Measurements from ENCODE around the gene SLC5A5.

SLC5A5 gene

DNA sequence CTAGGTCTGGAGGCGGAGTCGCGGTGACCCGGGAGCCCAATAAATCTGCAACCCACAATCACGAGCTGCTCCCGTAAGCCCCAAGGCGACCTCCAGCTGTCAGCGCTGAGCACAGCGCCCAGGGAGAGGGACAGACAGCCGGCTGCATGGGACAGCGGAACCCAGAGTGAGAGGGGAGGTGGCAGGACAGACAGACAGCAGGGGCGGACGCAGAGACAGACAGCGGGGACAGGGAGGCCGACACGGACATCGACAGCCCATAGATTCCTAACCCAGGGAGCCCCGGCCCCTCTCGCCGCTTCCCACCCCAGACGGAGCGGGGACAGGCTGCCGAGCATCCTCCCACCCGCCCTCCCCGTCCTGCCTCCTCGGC is at the start of gene SLC5A5:
TSS of gene SLC5A5 (plus strand) at position 68 of the 373 bp plus-strand sequence. CDS start 375 bp downstream, outside the sequence.
- DNase-seq (ENCODE audit: low spot score): no peak
- no peak for FAIRE-seq

DNA sequence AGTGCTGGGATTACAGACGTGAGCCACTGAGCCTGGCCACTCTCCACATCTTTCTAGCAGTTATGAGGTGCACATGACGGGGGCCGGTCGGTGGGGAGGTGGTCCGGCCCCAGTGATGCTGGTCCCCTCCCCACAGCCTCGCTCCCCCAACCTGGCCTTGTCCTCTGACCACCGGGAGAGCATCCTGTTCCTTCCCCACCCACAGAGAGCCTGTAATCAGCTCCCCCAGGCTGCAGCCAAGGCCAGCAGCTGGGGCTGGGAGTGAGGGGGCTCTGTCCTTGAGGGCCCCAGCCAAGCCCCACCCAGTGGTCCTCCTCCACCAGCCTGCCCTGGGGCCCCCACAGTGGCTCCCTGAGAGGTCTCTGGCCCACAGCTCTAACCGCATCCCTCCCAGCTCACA is 47.4 kb upstream of the SLC5A5 start:
- DNase-seq (ENCODE audit: low spot score): no peak
- no peak for FAIRE-seq

DNA sequence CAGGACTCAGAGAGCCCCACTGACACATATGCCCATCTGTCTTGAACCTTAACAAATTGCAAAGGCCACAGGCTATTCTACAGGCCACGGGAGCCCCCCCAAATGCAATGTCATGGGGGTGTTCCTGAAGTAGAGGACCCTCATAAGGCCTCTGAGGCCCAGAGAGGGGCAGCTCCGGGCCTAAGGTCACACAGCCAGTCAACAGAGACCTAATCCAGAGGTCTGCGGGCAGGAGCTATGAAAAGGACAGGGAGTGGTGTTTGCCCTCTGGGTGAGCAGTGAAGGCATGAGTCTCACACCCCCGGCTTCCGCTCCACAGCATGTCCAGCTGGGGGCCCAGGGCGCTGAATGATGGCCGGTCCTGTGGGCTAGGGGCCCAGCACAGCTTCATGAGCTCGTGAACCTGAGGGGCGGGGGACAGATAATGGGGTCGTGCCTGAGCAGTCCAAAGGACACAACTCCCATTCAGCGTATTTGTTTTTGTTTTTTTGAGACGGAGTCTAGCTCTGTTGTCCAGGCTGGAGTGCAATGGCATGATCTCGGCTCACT is 45.2 kb upstream of the SLC5A5 start:
- DNase-seq (ENCODE audit: low spot score): no peak
- FAIRE-seq: no peak

DNA sequence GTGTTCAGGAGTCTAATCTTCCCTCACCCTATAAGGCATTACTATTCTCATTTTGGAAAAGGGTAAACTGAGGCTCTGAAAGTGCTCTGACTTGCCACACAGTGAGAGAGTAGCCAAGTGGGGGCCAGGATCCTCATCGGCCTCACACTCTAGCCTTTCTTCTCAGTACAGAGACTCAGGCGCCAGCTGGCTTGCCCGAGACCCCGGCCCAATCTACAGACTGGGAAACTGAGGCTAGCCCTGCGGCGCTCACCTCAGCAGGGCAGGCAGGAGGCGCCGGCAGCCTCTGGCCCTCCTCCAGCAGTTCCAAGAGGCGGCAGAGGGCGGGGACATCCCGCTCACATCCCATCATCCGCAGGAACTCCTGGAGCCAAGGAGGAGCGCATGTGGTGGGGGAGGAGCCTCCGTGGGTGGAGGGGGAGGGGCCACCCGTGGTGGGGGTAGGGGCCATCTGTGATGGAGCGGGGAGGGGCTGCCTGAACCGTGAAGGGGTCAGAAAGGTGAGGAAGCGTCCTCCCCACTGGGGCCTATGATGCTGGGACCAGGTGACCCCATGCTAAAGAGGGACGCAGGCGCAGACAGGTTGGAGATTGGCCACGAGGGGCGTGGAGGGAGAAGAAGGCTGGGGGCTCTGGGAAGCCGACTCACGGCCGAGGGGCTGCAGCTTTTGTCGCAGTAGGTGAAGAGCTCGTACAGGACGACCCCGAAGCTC is 41.7 kb upstream of the SLC5A5 start:
- FAIRE-seq: no peak
- DNase-seq (ENCODE audit: low spot score): no peak

DNA sequence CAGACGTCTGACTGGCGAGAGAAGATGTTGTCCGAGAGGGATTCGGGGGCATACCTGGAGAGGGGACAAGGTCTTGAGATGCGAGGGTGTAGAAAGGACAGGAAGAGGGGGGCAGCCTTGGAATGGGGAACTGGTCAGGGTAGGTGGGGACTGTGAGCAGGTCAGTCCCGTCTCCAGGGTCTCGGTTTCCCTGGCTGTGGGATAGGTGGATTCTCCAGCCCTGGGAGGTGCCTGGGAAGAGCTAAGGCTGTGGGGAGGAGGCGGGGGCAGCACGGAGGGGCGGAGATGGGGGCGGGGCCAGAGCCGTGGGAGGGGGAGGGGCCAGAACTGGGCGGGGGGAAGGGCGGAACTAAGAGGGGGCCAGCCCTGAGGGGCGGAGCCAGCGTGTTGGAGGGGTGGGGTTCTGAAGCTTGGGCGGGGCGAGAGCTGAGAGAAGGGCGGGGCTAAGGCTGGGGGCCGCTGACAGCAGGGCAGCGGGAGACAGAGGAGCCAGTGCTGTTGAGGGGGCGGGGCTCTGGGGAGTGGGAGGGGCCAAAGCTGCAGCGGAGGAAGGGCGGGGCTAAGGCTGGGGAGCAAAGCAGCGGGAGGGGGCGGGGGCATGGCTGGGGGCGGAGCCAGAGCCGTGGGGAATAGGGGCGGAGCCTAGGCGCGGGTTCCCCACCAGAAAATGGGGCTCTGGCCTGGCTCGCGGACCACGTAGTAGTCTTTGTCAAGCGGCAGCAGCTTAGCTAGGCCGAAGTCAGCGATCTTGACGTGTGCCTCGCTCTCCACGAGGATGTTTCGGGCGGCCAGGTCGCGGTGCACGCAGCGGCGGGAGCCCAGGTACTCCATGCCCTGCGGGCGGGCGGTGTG is 41.0 kb upstream of the SLC5A5 start:
- FAIRE-seq: no peak
- peak; percentile 37 for DNase-seq (ENCODE audit: low spot score)

DNA sequence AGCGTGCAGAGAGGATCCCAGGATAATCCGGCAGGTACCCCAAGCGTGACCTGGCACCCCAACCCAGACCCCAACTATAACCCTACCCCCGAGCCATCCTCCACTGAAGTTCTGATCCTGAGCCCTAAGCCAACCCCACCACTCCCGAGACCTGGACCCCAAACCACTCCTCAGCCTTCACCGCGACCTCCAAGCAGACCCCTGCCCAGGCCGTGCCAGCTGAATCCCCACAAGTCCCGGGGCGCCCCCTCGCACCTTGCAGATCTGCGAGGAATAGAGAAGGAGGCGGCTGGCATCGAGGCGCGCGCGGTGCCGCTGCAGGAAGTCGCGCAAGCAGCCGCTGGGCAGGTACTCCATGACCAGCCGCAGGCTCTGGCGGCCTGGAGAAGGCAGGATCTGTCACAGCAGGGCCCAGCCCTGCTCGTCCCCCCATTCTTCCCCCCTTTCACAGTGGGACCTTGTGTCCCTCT is 40.3 kb upstream of the SLC5A5 start:
- DNase-seq (ENCODE audit: low spot score) (no peak), FAIRE-seq (no peak)

DNA sequence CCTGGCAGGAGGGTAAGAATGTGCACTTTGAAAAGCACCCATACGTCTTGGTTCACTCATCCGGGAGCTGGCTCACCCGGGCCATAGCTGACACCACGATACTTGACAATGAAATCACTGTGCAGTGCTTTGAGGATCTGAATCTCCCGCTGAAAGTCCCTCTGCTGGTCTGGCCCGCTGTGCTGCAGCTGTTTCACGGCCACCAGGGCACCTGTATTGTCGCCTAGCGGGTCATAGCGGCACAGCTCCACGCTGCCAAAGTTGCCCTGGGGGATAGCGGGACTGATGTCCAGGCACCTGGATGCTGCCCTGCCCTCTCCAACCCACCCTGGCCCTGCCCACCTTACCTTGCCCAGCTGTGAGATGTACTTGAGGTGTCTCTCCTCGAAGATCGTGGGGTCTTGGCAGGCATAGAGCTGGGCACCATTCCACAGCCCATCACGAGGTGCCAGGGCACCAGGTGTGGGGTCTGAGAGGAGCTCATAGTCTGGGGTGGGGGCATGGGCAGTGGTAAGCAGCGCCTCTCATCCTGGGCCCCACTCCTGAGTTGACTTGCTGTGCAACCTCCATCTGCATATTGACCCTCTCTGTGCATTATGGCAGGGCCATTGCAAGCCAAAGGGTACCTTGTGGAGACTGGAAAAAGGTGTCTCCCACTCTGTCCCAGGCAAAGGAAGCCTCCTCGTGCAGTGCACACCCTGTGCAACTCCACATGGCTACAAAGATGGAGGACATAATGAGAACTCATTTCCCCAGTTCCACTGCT is 39.1 kb upstream of the SLC5A5 start:
- FAIRE-seq: no peak
- DNase-seq (ENCODE audit: low spot score): no peak

DNA sequence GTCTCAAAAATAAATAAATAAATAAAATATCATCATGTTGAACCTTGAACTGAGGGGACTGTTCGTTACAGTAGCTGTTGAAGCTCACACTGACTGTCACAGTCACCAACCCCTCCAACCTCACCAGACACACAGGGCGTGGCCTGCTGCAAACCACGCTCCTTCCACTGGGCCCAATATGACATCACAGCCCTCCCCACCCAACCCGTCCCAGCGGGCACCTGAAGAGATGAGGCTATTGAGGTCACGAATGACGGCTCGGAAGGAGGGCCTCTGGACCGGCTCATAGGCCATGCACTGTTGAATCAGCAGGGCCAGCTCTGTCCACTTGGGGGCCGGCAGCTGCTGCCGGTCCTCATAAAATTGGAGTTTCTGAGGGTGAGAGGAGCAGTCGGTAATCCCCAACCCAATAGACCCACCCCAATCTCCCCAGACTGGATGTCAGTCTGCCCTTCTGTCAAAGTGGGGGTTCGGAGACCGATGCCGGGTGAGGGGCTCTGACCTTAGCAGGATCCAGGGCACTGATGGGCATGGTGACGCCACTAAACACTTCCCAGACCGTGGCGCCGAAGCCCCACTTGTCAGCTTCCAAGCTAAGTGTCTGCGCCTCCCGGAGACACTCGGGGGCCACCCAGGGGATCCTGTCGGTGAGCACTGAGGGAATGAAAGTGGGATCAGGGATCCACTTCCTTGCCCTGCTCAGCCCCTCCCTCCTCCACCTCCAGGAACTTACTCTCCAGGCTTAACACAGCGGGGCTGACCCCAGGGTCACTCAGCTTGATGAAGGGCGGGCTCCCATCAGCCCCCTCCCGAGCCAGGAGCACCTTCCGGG is 37.2 kb upstream of the SLC5A5 start:
- FAIRE-seq: no peak
- no peak for DNase-seq (ENCODE audit: low spot score)

DNA sequence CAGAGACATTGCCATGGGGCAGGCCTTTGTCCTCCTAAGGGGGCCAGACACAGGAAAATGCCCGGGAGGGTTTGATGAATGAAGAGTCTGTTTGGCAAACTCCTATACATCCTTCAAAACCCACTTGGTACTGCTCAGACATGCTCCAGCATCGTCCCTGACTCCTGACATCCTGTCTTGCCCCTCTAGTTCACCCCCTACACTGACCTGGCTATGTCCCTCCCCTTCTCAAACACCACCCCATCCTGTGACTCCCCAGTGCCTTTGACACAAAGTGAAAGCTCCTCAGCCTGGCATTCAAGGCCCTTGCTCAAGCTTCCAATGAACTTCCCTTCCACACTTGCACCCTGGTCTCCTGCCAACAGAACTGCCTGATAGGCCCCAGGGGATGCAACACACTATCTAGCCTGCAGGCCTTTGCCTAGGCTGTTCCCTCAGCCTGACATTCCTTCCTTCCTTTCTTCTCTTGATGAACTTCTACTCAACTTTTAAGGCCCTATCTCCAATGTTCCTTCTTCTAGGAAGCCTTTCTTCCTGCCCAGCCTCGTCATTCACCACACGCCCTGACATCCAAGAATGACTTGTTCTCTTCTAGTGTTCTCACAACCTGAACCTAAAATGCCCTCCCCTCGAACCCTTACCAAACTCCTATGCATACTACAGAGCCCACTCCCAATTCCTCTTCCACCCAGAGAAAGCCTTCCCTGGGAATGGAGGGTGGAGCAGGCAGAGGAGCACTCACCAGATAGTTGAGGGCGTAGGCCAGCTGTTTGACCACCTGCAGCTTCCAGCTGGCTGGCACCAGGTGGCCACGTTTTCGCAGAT is 36.4 kb upstream of the SLC5A5 start:
- FAIRE-seq: no peak

DNA sequence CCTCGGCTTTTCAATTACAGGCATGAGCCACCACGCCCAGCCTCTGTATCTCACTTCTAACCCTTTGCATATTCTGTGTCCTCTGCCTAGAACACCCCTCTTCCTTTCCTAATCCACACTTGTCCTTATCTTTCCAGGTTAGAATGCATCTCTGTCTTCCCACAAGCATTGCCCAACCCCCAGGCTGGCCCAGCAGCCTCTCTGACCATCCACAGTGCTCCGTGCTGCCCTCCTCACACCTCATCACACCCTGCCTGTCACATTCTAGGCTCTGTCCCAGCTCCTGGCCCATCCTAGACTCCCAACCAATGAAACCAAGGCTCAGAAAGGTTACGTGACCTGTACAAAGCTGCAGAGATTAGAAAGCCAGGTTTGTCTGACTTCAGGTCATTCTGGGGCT is 35.2 kb upstream of the SLC5A5 start:
- no peak for FAIRE-seq
- no peak for DNase-seq (ENCODE audit: low spot score)

More for the DNA sequence above, 36.4 kb upstream of the SLC5A5 start:
- no peak for DNase-seq (ENCODE audit: low spot score)

DNA sequence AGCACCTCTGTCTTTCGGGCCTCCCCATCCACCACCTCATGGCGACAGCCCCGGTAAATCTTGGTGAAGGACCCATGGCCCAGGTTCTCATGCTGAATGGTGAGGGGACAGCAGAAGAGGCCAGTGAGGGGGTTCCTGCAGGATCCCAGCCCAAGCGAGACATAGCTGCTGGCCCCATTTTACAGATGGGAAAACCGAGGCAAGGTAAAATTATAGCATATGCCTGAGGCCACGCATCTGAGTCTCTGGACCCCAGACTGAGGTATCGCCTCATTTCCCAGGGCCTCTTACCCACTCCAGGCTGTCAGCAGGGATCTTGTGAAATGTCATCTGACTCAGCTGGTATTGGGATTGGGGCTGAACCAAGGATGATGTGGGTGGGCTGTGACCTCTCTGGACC is 33.8 kb upstream of the SLC5A5 start:
- FAIRE-seq (no peak), DNase-seq (ENCODE audit: low spot score) (no peak)

DNA sequence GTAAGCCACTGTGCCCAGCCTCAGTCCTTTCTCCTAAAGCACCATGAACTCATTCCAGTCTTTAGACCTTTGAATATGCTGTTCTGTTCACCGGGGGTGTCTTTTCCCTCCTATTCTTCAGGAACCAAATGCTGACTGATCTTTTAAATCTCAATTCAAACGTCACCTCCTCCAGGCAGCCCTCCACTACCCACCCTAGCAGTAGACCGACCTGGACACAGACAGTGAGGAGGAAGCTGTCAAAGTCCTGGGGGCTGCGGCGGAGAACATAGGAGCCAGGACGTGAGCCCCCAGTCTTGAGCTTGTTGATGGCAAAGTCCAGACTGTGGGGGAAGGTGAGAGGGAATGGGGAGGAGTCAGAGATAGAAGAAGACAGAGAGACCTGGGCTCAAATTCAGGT is 31.7 kb upstream of the SLC5A5 start:
- FAIRE-seq: no peak
- DNase-seq (ENCODE audit: low spot score): no peak

DNA sequence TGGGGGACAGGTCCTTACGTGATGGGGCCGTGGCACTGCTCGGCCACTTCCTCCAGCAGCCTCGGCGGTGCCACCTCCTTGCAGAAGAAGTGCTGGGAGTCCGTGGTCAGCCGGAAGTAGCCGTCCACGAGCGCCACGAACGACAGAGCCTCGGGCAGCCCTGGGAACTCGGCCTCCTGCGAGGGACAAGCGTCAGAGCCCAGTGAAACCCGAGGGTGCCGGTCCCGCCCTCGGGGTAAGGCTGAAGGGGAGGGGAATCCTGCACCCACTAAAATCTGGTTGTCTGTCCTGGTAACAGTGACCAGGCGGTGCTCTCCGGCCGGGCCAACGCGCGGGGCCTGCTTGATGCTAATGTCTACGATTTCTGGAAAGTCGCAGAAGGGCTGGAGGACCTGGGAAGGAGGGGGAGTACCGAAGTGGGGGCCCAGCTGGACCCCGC is 30.4 kb upstream of the SLC5A5 start:
- DNase-seq (ENCODE audit: low spot score) (no peak), FAIRE-seq (no peak)

DNA sequence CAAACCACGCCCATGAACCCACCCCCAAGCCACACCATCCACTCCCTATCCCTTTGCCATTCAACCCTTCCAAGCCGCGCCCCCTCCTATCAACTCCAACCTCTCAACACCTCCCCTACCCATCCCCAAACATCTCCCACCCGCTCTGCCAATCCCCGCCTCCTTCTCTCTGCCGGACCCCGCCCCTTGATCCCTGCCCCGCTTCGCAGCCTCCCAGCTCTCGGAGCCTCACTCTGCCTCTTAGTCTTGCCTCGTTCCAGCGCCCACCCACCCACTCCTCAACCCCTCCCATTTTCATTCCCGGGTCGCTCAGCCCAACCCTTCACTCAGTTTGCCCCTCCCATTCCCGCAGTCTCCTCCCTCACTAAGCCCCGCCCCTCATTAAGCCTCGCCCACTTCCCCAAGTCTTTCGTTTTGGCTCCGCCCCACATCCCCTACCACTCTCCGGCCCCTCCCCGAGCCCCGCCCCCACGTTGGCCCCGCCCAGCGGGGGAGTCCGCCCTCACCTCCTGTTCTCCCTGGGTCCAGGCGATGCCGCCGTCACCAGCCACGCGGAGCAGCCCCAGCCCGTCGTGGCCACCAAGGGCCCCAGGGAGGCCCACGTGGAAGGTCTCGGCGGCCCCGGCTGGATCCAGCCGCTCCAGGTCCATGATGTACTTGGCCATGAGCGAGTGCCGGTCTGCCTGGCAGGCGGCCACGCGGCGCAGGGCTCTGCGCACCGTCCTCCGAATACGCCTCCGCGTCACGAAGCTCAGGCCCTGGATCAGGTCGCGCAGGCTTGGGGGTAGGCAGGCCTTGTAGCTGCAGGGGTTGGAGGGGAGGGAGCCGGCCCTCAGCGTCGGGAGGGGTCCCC is 29.7 kb upstream of the SLC5A5 start:
- FAIRE-seq: no peak
- DNase-seq (ENCODE audit: low spot score): no peak

DNA sequence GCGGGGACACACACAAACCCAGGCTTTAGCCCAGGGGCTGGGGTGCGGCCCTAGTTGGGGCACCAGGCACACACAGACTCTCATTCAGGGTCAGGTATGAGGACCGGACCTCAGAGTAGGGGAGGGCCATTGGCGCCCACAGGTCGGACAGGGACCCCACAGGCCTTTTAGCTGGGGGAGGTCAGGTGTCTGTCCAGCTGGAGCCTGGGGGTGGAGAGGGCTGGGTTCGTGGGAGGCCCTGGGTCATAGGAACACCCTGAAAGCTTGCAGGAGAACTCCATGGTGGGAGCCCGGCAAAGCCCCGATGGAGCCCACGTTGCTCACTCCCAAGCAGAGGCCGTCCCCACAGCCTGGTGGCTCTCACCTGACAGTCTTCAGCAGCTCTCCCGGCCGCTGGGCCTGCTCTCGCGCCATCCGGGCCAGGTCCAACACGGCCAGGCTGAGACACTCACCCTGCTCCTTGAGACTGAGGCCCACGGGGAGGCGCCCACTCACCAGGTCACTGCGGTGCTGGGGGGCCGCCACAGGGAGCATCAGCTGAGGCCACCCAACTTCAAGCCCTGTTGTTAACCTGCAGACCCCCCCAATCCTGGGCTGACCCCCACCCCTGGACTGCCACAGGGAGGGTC is 29.0 kb upstream of the SLC5A5 start:
- FAIRE-seq (no peak), DNase-seq (ENCODE audit: low spot score) (no peak)

DNA sequence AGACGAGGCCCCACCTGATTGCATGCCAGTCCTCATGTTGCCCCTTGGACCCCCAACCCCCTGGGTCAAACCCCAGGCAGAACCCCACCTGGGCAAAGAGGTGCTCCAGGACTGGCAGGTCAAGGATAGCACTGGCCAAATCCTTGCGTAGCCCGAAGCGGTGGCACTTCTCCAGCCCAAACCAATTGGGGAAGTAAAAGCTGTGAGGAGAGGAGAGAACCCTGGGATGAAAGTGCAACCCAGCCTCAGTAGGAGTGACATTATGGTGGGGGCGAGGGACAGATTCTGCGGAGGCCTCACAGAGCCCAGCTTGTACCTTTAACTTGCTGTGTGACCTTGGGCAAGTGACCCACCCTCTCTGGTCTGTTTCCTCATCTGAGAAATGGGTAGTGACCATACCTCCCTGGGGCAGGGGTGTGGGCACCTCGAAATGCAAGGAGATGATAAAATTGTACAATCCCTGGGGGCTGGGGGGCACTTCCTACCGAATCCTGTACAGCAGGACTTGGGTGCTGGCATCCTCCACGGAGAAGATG is 28.4 kb upstream of the SLC5A5 start:
- no peak for DNase-seq (ENCODE audit: low spot score)
- FAIRE-seq: no peak

DNA sequence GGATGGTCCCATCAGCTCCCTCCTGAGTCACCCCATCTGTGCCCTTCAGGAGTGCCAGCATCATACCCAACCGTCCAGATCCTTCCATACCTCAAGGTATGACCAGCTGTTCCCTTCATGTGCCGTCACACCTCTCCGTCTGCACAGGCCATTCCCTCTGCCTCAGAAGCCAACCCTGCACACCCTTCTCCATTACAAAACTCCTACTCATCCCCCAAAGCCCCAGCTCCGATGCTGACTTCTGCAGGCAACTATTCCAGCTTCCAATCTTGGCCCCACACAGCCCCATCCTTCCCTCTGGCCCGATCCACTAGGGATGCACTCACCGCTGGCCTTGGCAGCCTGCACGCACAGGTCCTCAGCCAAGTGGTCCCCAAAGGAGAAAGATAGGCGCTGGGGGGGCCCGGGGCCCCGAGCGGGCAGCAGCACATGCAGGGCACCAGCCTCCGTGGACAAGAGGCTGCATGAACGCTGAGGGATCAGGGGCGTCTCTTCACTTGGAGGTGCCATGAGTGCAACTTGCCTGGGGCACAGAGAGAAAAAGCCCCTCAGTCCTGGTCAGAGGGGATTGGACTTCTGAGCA is 27.7 kb upstream of the SLC5A5 start:
- FAIRE-seq (no peak), DNase-seq (ENCODE audit: low spot score) (no peak)

DNA sequence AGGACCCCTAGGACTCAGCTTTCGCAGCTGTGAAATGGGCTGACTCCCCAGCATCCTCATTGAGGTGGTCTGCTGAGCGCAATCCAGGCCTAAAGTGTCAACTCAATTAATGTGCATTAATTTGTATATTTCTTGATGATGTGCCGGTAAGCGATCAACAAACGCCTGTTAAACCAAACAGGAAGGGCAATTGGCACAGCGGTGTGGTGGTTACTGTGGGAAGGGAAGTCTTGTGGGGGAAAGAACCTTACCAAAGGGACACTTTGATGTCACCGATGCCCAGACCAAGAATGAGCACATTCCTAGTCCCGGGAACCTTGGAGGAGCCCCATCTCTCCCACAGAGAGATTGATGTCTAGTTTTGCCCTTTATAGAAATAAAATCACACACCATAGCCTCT is 25.6 kb upstream of the SLC5A5 start:
- no peak for FAIRE-seq
- DNase-seq (ENCODE audit: low spot score): no peak
